SK-N-MC (cell line): Measurements from ENCODE around the gene PHACTR2.

Experiments used
- EZH2 ChIP-seq: fragments of 200-600 bp; sonication (generic); IDR thresholded peaks from one replicate; pipeline ENCODE4 v1.6.1; 2017; ENCODE audit warnings: antibody characterized with exemption
- FOXP2 ChIP-seq: optimal IDR thresholded peaks from 2 replicates; pipeline ENCODE3; 2011; ENCODE audit warnings: mild to moderate bottlenecking, moderate library complexity; ENCODE audit not compliant: insufficient read depth; ENCODE audit errors: extremely low read length, control extremely low read depth
- POLR2AphosphoS5 ChIP-seq: IDR thresholded peaks from 2 replicates; pipeline ENCODE4 v1.6.1; 2012; ENCODE audit warnings: mild to moderate bottlenecking, low read depth, low read length, borderline replicate concordance

DNA sequence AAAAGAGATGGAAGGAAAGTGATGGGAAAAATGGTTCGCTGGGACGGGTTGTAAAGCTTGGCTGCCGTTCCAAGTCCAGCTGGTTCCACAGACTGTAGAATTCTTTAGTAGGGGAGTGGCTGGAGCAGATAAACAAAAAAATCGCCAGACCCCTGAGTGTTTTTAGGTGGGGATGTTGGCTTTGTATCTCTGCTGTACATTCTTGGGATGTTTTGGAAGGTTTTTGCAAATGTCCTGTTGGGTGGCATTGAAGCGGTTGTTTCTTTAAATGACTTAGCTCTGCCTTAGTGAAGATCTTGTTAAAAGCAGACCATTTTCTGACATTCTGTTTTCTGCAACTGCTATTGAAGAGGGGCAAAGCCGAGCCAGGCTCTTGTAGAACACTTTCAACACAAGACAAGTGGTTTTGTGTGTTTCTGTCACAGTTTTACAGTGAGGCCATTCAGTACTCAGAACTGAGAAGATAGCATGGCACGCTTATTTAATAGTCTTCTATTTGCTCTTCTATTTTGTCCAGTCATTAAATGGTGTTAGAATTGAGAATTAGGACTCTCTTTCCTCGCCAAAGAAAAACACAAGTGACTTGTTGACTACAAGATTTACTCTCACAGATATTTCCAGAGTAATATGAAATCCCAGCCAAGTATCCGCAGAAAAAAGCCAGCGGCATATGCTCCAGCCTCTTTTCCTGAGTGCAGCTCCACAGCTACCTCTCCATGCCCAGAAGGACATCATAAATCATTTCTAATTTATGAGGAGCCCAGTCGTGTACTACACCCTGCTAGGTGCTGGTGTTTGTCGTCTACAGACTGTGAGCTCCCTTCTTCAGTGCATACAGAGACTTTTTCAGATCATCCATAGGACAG lies 65.8 kb downstream of the PHACTR2 start:
- TF ChIP-seq EZH2 (no peak), POLR2AphosphoS5 (no peak), FOXP2 (no peak)
